Mesothelial cell of epicardium (in vitro differentiated cells): ENCODE data around the gene SHC3. TPM values are rescaled to one million over a fixed set of nuclear protein-coding genes. Genes with fewer than 3 reads are reported as not detected.

Experiments
- DNase-seq, 2 experiments: peaks; one replicate each; pipeline ENCODE4 v3.0.0; 2021; ENCODE audit warnings: low spot score in 2 of 2; ENCODE audit not compliant: unreplicated experiment in 2 of 2
- H3K27ac Mint-ChIP-seq: 2 replicates; pipeline ENCODE4 v1.8.0; 2021; ENCODE audit warnings: mixed read lengths
- H3K27me3 Mint-ChIP-seq: 2 replicates; pipeline ENCODE4 v1.8.0; 2021; ENCODE audit warnings: low read depth, mixed read lengths
- H3K36me3 Mint-ChIP-seq: 2 replicates; pipeline ENCODE4 v1.8.0; 2021; ENCODE audit warnings: mixed read lengths
- H3K4me1 Mint-ChIP-seq: 2 replicates; pipeline ENCODE4 v1.8.0; 2021; ENCODE audit warnings: mixed read lengths
- H3K4me3 Mint-ChIP-seq: 2 replicates; pipeline ENCODE4 v1.8.0; 2021; ENCODE audit warnings: mild to moderate bottlenecking, moderate library complexity, mixed read lengths
- H3K9me3 Mint-ChIP-seq: 2 replicates; pipeline ENCODE4 v1.8.0; 2021; ENCODE audit warnings: mixed read lengths
- total RNA-seq: library from RNA; stranded (reverse); gene quantifications from 3 replicates; pipeline ENCODE4 v1.2.1, GENCODE V29; 2021
- TF ChIP-seq, protein P1 (sequence below): fragments of 200-600 bp; sonication (generic); IDR thresholded peaks from one replicate; pipeline ENCODE4 v1.5.0; 2021; ENCODE audit warnings: antibody characterized with exemption; ENCODE audit not compliant: unreplicated experiment

The SHC3 gene
- total RNA-seq, 1 donor from 2014 or later, result 2.1 TPM

- DNase-seq, result no peak
- Mint-ChIP-seq H3K27ac (no peak overlapping the region), H3K4me3 (no peak overlapping the region), H3K27me3 (peaks cover 2% of the 10 kb centered on the region), H3K36me3 (no peaks in the 10 kb centered on the region), H3K9me3 (peaks cover 3% of the 10 kb centered on the region), H3K4me1 (no peaks in the 10 kb centered on the region)
- TF ChIP-seq, protein P1, sequence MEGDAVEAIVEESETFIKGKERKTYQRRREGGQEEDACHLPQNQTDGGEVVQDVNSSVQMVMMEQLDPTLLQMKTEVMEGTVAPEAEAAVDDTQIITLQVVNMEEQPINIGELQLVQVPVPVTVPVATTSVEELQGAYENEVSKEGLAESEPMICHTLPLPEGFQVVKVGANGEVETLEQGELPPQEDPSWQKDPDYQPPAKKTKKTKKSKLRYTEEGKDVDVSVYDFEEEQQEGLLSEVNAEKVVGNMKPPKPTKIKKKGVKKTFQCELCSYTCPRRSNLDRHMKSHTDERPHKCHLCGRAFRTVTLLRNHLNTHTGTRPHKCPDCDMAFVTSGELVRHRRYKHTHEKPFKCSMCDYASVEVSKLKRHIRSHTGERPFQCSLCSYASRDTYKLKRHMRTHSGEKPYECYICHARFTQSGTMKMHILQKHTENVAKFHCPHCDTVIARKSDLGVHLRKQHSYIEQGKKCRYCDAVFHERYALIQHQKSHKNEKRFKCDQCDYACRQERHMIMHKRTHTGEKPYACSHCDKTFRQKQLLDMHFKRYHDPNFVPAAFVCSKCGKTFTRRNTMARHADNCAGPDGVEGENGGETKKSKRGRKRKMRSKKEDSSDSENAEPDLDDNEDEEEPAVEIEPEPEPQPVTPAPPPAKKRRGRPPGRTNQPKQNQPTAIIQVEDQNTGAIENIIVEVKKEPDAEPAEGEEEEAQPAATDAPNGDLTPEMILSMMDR, result no peak
These were observed 25.2 kb downstream of the SHC3 start for GRCh38 chr9:89153232-89154017.

DNA sequence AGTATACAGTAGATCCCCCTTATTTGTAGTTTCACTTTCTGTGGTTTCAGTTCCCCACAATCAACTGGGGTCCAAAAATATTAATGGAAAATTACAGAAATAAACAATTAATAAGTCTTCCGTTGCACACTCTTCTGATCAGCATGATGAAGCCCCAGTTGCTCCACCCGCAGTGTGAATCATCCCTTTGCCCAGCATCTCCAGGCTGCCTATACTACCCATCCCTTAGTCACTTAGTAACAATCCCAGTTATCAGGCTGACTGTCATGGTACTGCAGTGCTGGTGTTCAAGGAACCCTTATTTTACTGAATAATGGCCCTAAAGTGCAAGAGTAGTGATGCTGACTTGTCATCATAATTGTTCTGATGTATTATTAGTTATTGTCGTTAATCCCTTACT lies 28.9 kb downstream of the SHC3 start:
- Mint-ChIP-seq H3K27ac (no peak overlapping the region), H3K27me3 (peaks cover 11% of the 10 kb centered on the region), H3K9me3 (peaks cover 3% of the 10 kb centered on the region), H3K4me3 (no peak overlapping the region), H3K36me3 (no peaks in the 10 kb centered on the region), H3K4me1 (no peaks in the 10 kb centered on the region)
- TF ChIP-seq, protein P1, result no peak
- DNase-seq, result no peak

GRCh38 chr9:89145097-89145496 lies 33.5 kb downstream of the SHC3 start:
- peaks cover under 1% of the 10 kb centered on the region for H3K9me3 Mint-ChIP-seq
- DNase-seq, result no peak

DNA sequence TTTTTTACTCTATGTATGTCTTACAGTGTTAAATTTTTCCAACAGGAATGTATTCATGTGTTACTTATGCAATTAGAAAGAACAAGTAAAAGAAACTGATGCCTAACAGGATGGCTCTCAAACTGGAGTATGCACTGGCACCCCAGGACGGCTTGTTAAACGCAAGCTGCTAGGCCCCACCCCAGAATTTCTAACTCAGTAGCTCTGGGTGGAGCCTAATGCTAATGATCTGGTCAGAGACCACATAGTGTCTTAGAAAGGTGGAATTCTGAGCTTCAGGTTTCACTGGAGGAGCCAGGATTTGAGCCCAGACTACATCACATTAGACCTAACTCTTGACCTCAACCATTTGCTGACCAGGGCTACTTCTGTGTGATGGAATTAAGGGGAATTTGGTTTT lies 34.4 kb downstream of the SHC3 start:
- Mint-ChIP-seq H3K4me3 (no peak overlapping the region), H3K36me3 (no peaks in the 10 kb centered on the region), H3K9me3 (peaks cover 4% of the 10 kb centered on the region)

More at GRCh38 chr9:89145097-89145496, 33.5 kb downstream of the SHC3 start:
- Mint-ChIP-seq H3K36me3 (no peaks in the 10 kb centered on the region), H3K4me3 (no peak overlapping the region), H3K27ac (no peak overlapping the region), H3K27me3 (peaks cover 9% of the 10 kb centered on the region), H3K4me1 (peaks cover under 1% of the 10 kb centered on the region)
- TF ChIP-seq, protein P1, result no peak

DNA sequence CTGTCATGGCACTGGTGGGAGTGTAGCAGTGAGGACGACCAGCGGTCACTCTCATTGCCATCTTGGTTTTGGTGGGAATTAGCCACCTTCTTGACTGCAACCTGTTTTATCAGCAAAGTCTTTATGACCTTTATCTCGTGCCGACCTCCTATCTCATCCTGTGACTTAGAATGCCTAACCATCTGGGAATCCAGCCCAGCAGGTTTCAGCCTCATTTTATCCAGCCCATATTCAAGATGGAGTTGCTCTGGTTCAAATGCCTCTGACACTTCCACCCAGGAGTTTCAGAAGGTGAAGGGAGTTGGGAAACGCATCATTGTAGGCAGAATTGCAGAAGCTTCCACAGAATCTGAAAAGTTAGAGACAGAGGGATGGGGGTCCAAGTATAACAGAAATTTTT lies 35.4 kb downstream of the SHC3 start:
- DNase-seq, result no peak
- Mint-ChIP-seq H3K9me3 (peaks cover 4% of the 10 kb centered on the region), H3K4me1 (peaks cover 16% of the 10 kb centered on the region), H3K27ac (no peak overlapping the region), H3K36me3 (no peaks in the 10 kb centered on the region), H3K4me3 (no peak overlapping the region), H3K27me3 (peaks cover 9% of the 10 kb centered on the region)
- TF ChIP-seq, protein P1, result no peak

More for the DNA sequence above, 34.4 kb downstream of the SHC3 start:
- peaks cover 9% of the 10 kb centered on the region for H3K27me3 Mint-ChIP-seq
- H3K4me1 Mint-ChIP-seq, result peaks cover 7% of the 10 kb centered on the region
- TF ChIP-seq, protein P1, result no peak
- no peak for DNase-seq
- no peak overlapping the region for H3K27ac Mint-ChIP-seq
